ENCODE measurements around the gene PRDM5.

GRCh38 chr4:120948382-120948781, 25.9 kb upstream of the PRDM5 start:
- TF ChIP-seq CTCF (IDR thresholded peaks at IDR 0.05) (no peak), POLR2A (IDR thresholded peaks at IDR 0.05) (no peak)
